H1 (cell line): Measurements from ENCODE around the gene SGMS2. TPM values are rescaled to one million over a fixed set of nuclear protein-coding genes. Genes with fewer than 3 reads are reported as not detected.

ENCODE experiments used
- CTCF ChIA-PET: fragments of 300-600 bp; sonication (Branson Sonifier 250); formaldehyde crosslinking; loops from one replicate; lab custom pipeline; 2021; ENCODE audit not compliant: partially characterized antibody; lab: Charles Lee
- POLR2A ChIA-PET: fragments of 300-600 bp; sonication (Branson Sonifier 250); formaldehyde crosslinking; loops from one replicate; lab custom pipeline; 2021; ENCODE audit warnings: inconsistent platforms; ENCODE audit not compliant: partially characterized antibody; lab: Charles Lee
- DNase-seq, 2 experiments: peaks; one replicate each; pipeline versions ENCODE4 v3.0.0 to v3.0.0-alpha.2; 2010 to 2022; ENCODE audit warnings: low spot score in 2 of 2, low read depth in 1 of 2, mixed read lengths in 1 of 2
- FAIRE-seq: peaks from 2 replicates; lab custom pipeline; 2011; peaks lifted over from hg19 to GRCh38; lab: Jason Lieb, UNC
- H2AFZ ChIP-seq: 2 replicates; pipeline ENCODE4 v1.8.1; 2012; ENCODE audit warnings: low read length, inconsistent platforms
- H2AK5ac ChIP-seq: 2 replicates; pipeline ENCODE4 v1.6.1; 2013; ENCODE audit warnings: low read depth, low read length
- H2BK120ac ChIP-seq: replicated peaks from 2 replicates; pipeline ENCODE3; 2013; ENCODE audit warnings: low read depth, low read length, inconsistent platforms
- H2BK12ac ChIP-seq: 2 replicates; pipeline ENCODE4 v1.6.1; 2013; ENCODE audit warnings: low read depth, low read length
- H2BK15ac ChIP-seq: 2 replicates; pipeline ENCODE4 v1.6.1; 2013; ENCODE audit warnings: low read length
- H2BK20ac ChIP-seq: 2 replicates; pipeline ENCODE4 v1.6.1; 2013; ENCODE audit warnings: low read length
- H2BK5ac ChIP-seq: 2 replicates; pipeline ENCODE4 v1.6.1; 2013; ENCODE audit warnings: low read depth, low read length
- H3K14ac ChIP-seq: 2 replicates; pipeline ENCODE4 v1.6.1; 2013; ENCODE audit warnings: inconsistent platforms; ENCODE audit not compliant: insufficient read length
- H3K18ac ChIP-seq: 2 replicates; pipeline ENCODE4 v1.6.1; 2013; ENCODE audit warnings: low read length; ENCODE audit errors: extremely low read depth
- H3K23ac ChIP-seq: 2 replicates; pipeline ENCODE4 v1.6.1; 2013; ENCODE audit warnings: inconsistent platforms; ENCODE audit not compliant: insufficient read length
- H3K23me2 ChIP-seq: 2 replicates; pipeline ENCODE4 v1.6.1; 2013; ENCODE audit warnings: low read depth, low read length
- H3K27ac ChIP-seq: 2 replicates; pipeline ENCODE4 v1.6.1; 2011; ENCODE audit warnings: low read depth, low read length, inconsistent platforms
- H3K27me3 ChIP-seq, 4 experiments: replicated peaks in 1 of 4; 1 replicate in 1 of 4; 2 replicates in 3 of 4; pipeline versions ENCODE4 v1.6.1 to v1.8.1; 2011 to 2013; ENCODE audit warnings: low read length in 3 of 4, mild to moderate bottlenecking in 3 of 4, inconsistent platforms in 2 of 4, mixed read lengths in 2 of 4, moderate library complexity in 1 of 4; ENCODE audit not compliant: control insufficient read depth in 3 of 4, insufficient read depth in 3 of 4; ENCODE audit errors: extremely low read depth in 1 of 4
- H3K36me3 ChIP-seq, 4 experiments: 2 replicates each; pipeline versions ENCODE4 v1.6.1 to v1.8.1; 2011 to 2013; ENCODE audit warnings: mild to moderate bottlenecking in 4 of 4, low read length in 3 of 4, moderate library complexity in 2 of 4, control low read depth in 1 of 4, inconsistent platforms in 1 of 4; ENCODE audit not compliant: insufficient read depth in 4 of 4, control insufficient read depth in 2 of 4
- H3K4ac ChIP-seq: replicated peaks from 2 replicates; pipeline ENCODE3; 2013; ENCODE audit warnings: low read length, low read depth, mixed read lengths, inconsistent platforms; ENCODE audit not compliant: insufficient read length
- H3K4me1 ChIP-seq, 4 experiments: replicated peaks in 1 of 4; 1 replicate in 1 of 4; 2 replicates in 3 of 4; pipeline versions ENCODE4 v1.6.1 to v1.8.1; 2011 to 2013; ENCODE audit warnings: low read length in 3 of 4, inconsistent platforms in 2 of 4, mixed read lengths in 1 of 4; ENCODE audit not compliant: insufficient read depth in 4 of 4, control insufficient read depth in 3 of 4
- H3K4me2 ChIP-seq, 2 experiments: 2 replicates each; pipeline versions ENCODE4 v1.6.1 to v1.8.1; 2011 to 2013; ENCODE audit warnings: low read depth in 2 of 2, low read length in 2 of 2, control low read depth in 1 of 2, inconsistent platforms in 1 of 2, mild to moderate bottlenecking in 1 of 2; ENCODE audit not compliant: insufficient read depth in 1 of 2
- H3K4me3 ChIP-seq, 4 experiments: fragments of 200-600, 300-600 bp in 1 of 4; sonication (generic), shearing (Covaris generic), sonication (Bioruptor Twin) in 1 of 4; 2 replicates each; pipeline versions ENCODE4 v1.5.1 to v1.8.1; 2011 to 2016; ENCODE audit warnings: low read length in 4 of 4, low read depth in 3 of 4, control low read depth in 2 of 4, inconsistent platforms in 2 of 4, mild to moderate bottlenecking in 2 of 4, mixed read lengths in 1 of 4, moderate library complexity in 1 of 4; ENCODE audit not compliant: insufficient read depth in 2 of 4; ENCODE audit errors: extremely low read depth in 1 of 4
- H3K56ac ChIP-seq: replicated peaks from 2 replicates; pipeline ENCODE3; 2013; ENCODE audit warnings: low read depth, mild to moderate bottlenecking, mixed read lengths, low read length, inconsistent platforms; ENCODE audit not compliant: insufficient read length
- H3K79me1 ChIP-seq: 2 replicates; pipeline ENCODE4 v1.6.1; 2013; ENCODE audit warnings: low read depth, low read length, control low read depth
- H3K79me2 ChIP-seq, 2 experiments: 2 replicates each; pipeline versions ENCODE4 v1.6.1 to v1.8.1; 2012 to 2013; ENCODE audit warnings: low read length in 2 of 2, mild to moderate bottlenecking in 2 of 2, inconsistent platforms in 1 of 2; ENCODE audit not compliant: insufficient read depth in 2 of 2, control insufficient read depth in 1 of 2
- H3K9ac ChIP-seq, 4 experiments: replicated peaks in 1 of 4; 1 replicate in 1 of 4; 2 replicates in 3 of 4; pipeline versions ENCODE4 v1.6.1 to v1.8.1; 2011 to 2013; ENCODE audit warnings: low read depth in 3 of 4, low read length in 3 of 4, control low read depth in 2 of 4, mild to moderate bottlenecking in 2 of 4, moderate library complexity in 2 of 4, inconsistent platforms in 1 of 4; ENCODE audit errors: extremely low read depth in 1 of 4
- H3K9me3 ChIP-seq, 2 experiments: 2 replicates each; pipeline versions ENCODE4 v1.6.1 to v1.8.1; 2012 to 2013; ENCODE audit warnings: mild to moderate bottlenecking in 2 of 2, moderate library complexity in 2 of 2, control low read depth in 1 of 2, inconsistent platforms in 1 of 2, low read depth in 1 of 2, low read length in 1 of 2, mixed read lengths in 1 of 2; ENCODE audit not compliant: insufficient read depth in 2 of 2
- H4K20me1 ChIP-seq, 2 experiments: replicated peaks in 1 of 2; 2 replicates each; pipeline versions ENCODE3 to v1.8.1; 2011 to 2013; ENCODE audit warnings: inconsistent platforms in 2 of 2, low read length in 2 of 2, mild to moderate bottlenecking in 1 of 2; ENCODE audit not compliant: insufficient read depth in 2 of 2, control insufficient read depth in 1 of 2
- H4K5ac ChIP-seq: 2 replicates; pipeline ENCODE4 v1.6.1; 2013; ENCODE audit warnings: low read length, low read depth, mixed read lengths, inconsistent platforms; ENCODE audit not compliant: insufficient read length
- H4K8ac ChIP-seq: 2 replicates; pipeline ENCODE4 v1.8.0; 2013; ENCODE audit warnings: mild to moderate bottlenecking, moderate library complexity, low read length, inconsistent platforms; ENCODE audit not compliant: insufficient read depth; ENCODE audit errors: extremely low read depth
- H4K91ac ChIP-seq: replicated peaks from 2 replicates; pipeline ENCODE3; 2013; ENCODE audit warnings: low read length, mixed read lengths, inconsistent platforms; ENCODE audit not compliant: insufficient read length
- ATF2 ChIP-seq: IDR thresholded peaks from 2 replicates; pipeline ENCODE4 v1.6.1; 2012; ENCODE audit warnings: low read length, inconsistent platforms
- CBX8 ChIP-seq: fragments of 300-800, 300-1000 bp; sonication (generic); IDR thresholded peaks from 2 replicates; pipeline ENCODE4 v1.7.1; 2016; ENCODE audit warnings: low read depth, low read length, borderline replicate concordance
- CEBPB ChIP-seq: IDR thresholded peaks from 2 replicates; pipeline ENCODE4 v1.6.1; 2012; ENCODE audit warnings: low read depth, low read length
- CHD1 ChIP-seq: IDR thresholded peaks from 2 replicates; pipeline ENCODE4 v1.6.1; 2012; ENCODE audit warnings: low read depth, low read length, improper control_type of control experiment
- CHD2 ChIP-seq: IDR thresholded peaks from 2 replicates; pipeline ENCODE4 v1.6.1; 2012; ENCODE audit warnings: low read length, improper control_type of control experiment
- EGR1 ChIP-seq: IDR thresholded peaks from 2 replicates; pipeline ENCODE4 v1.6.1; 2011; ENCODE audit warnings: low read depth, low read length, borderline replicate concordance
- JUN ChIP-seq: IDR thresholded peaks from 2 replicates; pipeline ENCODE4 v1.6.1; 2011; ENCODE audit warnings: low read depth, mild to moderate bottlenecking, improper control_type of control experiment, low read length
- KDM4A ChIP-seq: IDR thresholded peaks from one replicate; pipeline ENCODE4 v1.7.1; 2012; ENCODE audit warnings: low read depth, mild to moderate bottlenecking, moderate library complexity, low read length, inconsistent platforms; ENCODE audit not compliant: severe bottlenecking
- KDM5A ChIP-seq: fragments of 200-600 bp; IDR thresholded peaks from 2 replicates; pipeline ENCODE4 v1.7.1; 2012; ENCODE audit warnings: mild to moderate bottlenecking, low read length, inconsistent platforms, mixed read lengths
- MAFK ChIP-seq: IDR thresholded peaks from 2 replicates; pipeline ENCODE4 v1.6.1; 2012; ENCODE audit warnings: low read depth, mild to moderate bottlenecking, improper control_type of control experiment, low read length
- POU5F1 ChIP-seq: IDR thresholded peaks from 2 replicates; pipeline ENCODE4 v1.6.1; 2011; ENCODE audit warnings: low read depth, mild to moderate bottlenecking, low read length, moderate library complexity
- RXRA ChIP-seq: IDR thresholded peaks from 2 replicates; pipeline ENCODE4 v1.6.1; 2011; ENCODE audit warnings: low read depth, mild to moderate bottlenecking, low read length, moderate library complexity; ENCODE audit not compliant: insufficient read depth
- SRF ChIP-seq: IDR thresholded peaks from 2 replicates; pipeline ENCODE4 v1.6.1; 2011; ENCODE audit warnings: mild to moderate bottlenecking, low read depth, low read length, moderate library complexity
- SUZ12 ChIP-seq: fragments of 200-600 bp; sonication (generic); IDR thresholded peaks from 2 replicates; pipeline ENCODE4 v1.6.1; 2012; ENCODE audit warnings: mild to moderate bottlenecking, inconsistent platforms, low read length, moderate library complexity, mixed read lengths
- TCF12 ChIP-seq: IDR thresholded peaks from 2 replicates; pipeline ENCODE4 v1.6.1; 2011; ENCODE audit warnings: low read depth, mild to moderate bottlenecking, low read length
- polyA plus RNA-seq, 7 experiments: library from polyadenylated mRNA; depleted of rRNA in 3 of 7; stranded (reverse) in 5 of 7; unstranded in 2 of 7; fragments of >200 nt in 5 of 7; fragments of 200-250 nt in 2 of 7; gene quantifications; 1 replicate in 5 of 7; 2 replicates in 1 of 7; 4 replicates in 1 of 7; pipeline versions ENCODE4 v1.2.1 to v1.2.3, GENCODE V29; 2011 to 2013; ENCODE audit warnings: missing spikeins in 2 of 7, mixed read lengths in 2 of 7
- total RNA-seq: library from RNA; stranded (reverse); fragmentation: NEBNext Ultra II Directional; extraction: Animal tissue kit (Norgen Biotek cat#: 25700); gene quantifications from 2 replicates; pipeline ENCODE4 v1.2.1, GENCODE V29; 2021

The SGMS2 gene
- total and polyA plus RNA-seq, 2 of the 8 experiments (the other 6 are each of a cell fraction or from before 2014, with no cell fraction given) = 0.04 to 1.3 TPM

GRCh38 chr4:107935246-107935645, 110.5 kb downstream of the SGMS2 start:
- DNase-seq (no peak), FAIRE-seq (no peak)
- Histone ChIP-seq H3K23me2 (peaks cover 12% of the 10 kb centered on the region), H3K27ac (no peak overlapping the region), H3K4me1 (peaks cover 0 to 12% (median 5%) of the 10 kb centered on the region in 4 experiments; a peak in 4 of 7 replicates), H3K14ac (no peak overlapping the region), H2BK120ac (no peak overlapping the region), H3K79me1 (no peaks in the 10 kb centered on the region), H3K4me3 (no peak overlapping the region), H3K4me2 (no peak overlapping the region), H3K36me3 (no peaks in the 10 kb centered on the region), H3K18ac (no peak overlapping the region), H4K91ac (no peak overlapping the region), H3K27me3 (peaks cover 1 to 20% (median 16%) of the 10 kb centered on the region in 4 experiments), H3K9ac (no peak overlapping the region), H3K56ac (no peak overlapping the region), H3K4ac (no peak overlapping the region), H4K20me1 (peaks cover 0 to 3% of the 10 kb centered on the region in 2 experiments), H2BK15ac (no peak overlapping the region), H3K23ac (no peak overlapping the region), H2BK12ac (no peak overlapping the region), H2AK5ac (no peak overlapping the region), H4K5ac (no peak overlapping the region), H2AFZ (no peak overlapping the region), H2BK5ac (no peak overlapping the region), H3K79me2 (no peaks in the 10 kb centered on the region), H4K8ac (no peak overlapping the region), H3K9me3 (no peaks in the 10 kb centered on the region), H2BK20ac (no peak overlapping the region)
- ChIA-PET POLR2A (no interaction called here), CTCF (no interaction called here)
- TF ChIP-seq CEBPB (no peak), CHD2 (no peak), KDM5A (no peak), POU5F1 (no peak), SRF (no peak), SUZ12 (no peak), JUN (no peak), ATF2 (no peak), TCF12 (no peak), CHD1 (no peak), KDM4A (no peak), MAFK (no peak), RXRA (no peak), EGR1 (no peak), CBX8 (no peak)
